Kidney (tissue), 14 donors: ENCODE data around the gene EBF3. TPM values are rescaled to one million over a fixed set of nuclear protein-coding genes. Genes with fewer than 3 reads are reported as not detected.

Source experiments
- DNase-seq, 5 donors: peaks; one replicate each; pipeline ENCODE4 v3.0.0-alpha.2; 2013 to 2020
- FAIRE-seq: peaks from 2 replicates; lab custom pipeline; 2012; peaks lifted over from hg19 to GRCh38; lab: Jason Lieb, UNC
- H3K27ac ChIP-seq, 2 donors: one replicate each; pipeline ENCODE4 v1.7.0; 2013; ENCODE audit warnings: low read depth in 2 of 2, low read length in 2 of 2, inconsistent platforms in 1 of 2
- H3K27me3 ChIP-seq: one replicate; pipeline ENCODE4 v1.7.1; 2013; ENCODE audit warnings: low read length, inconsistent platforms; ENCODE audit not compliant: control insufficient read depth, insufficient read depth
- H3K36me3 ChIP-seq, 3 donors: one replicate each; pipeline versions ENCODE4 v1.7.0 to v1.7.1; 2013; ENCODE audit warnings: low read length in 3 of 3, control low read depth in 1 of 3, inconsistent platforms in 1 of 3; ENCODE audit not compliant: insufficient read depth in 3 of 3, control insufficient read depth in 2 of 3
- H3K4me1 ChIP-seq, 3 donors: one replicate each; pipeline versions ENCODE4 v1.7.0 to v1.7.1; 2013; ENCODE audit warnings: low read length in 3 of 3, inconsistent platforms in 1 of 3, low read depth in 1 of 3; ENCODE audit not compliant: control insufficient read depth in 2 of 3, insufficient read depth in 2 of 3
- H3K4me3 ChIP-seq, 3 donors: one replicate each; pipeline versions ENCODE4 v1.7.0 to v1.8.1; 2013; ENCODE audit warnings: low read length in 3 of 3, control low read depth in 1 of 3, inconsistent platforms in 1 of 3
- H3K9ac ChIP-seq, 3 donors: one replicate each; pipeline versions ENCODE4 v1.7.0 to v1.7.1; 2013; ENCODE audit warnings: low read length in 3 of 3, control low read depth in 1 of 3, inconsistent platforms in 1 of 3
- H3K9me3 ChIP-seq, 3 donors: one replicate each; pipeline versions ENCODE4 v1.7.0 to v1.7.1; 2013; ENCODE audit warnings: low read length in 3 of 3, control low read depth in 1 of 3, inconsistent platforms in 1 of 3; ENCODE audit not compliant: control insufficient read depth in 2 of 3, insufficient read depth in 1 of 3
- intact Hi-C: fragments of 100-400 bp; cut with DNase I; formaldehyde crosslinking; loops from one replicate; pipeline ENCODE4 v1.11.1; 2022
- polyA plus RNA-seq: library from polyadenylated mRNA; stranded (reverse); fragments of 350-450 nt; fragmentation: Illumina TruSeq; extraction: RNeasy Lipid Tissue Mini Kit (QIAGEN cat#74804); gene quantifications from one replicate; pipeline ENCODE4 v1.2.3, GENCODE V29; 2014; ENCODE audit warnings: low read depth, low replicate concordance; ENCODE audit not compliant: insufficient read depth
- total RNA-seq: library from RNA; stranded (reverse); fragmentation: NEBNext Ultra II Directional; extraction: Animal tissue kit (Norgen Biotek cat#: 25700); gene quantifications from one replicate; pipeline ENCODE4 v1.2.1, GENCODE V29; 2021
- TF ChIP-seq, protein P1 (sequence below): IDR thresholded peaks from 3 replicates; pipeline ENCODE4 v1.5.1; 2012; ENCODE audit warnings: mild to moderate bottlenecking, moderate library complexity, borderline replicate concordance; ENCODE audit not compliant: insufficient read depth; ENCODE audit errors: extremely low read depth
- donor health status: control.
- donor health status: control.
- donor health status: control.
- donor health status: control.
- donor health status: control.
- donor health status: DM: yes; HTN: yes; CAD: no.
- donor health status: Normal renal cell carcinoma (clear cell type).

EBF3 gene
- total and polyA plus RNA-seq, 2 donors from 2014 or later, result 0.09 to 0.98 TPM

DNA sequence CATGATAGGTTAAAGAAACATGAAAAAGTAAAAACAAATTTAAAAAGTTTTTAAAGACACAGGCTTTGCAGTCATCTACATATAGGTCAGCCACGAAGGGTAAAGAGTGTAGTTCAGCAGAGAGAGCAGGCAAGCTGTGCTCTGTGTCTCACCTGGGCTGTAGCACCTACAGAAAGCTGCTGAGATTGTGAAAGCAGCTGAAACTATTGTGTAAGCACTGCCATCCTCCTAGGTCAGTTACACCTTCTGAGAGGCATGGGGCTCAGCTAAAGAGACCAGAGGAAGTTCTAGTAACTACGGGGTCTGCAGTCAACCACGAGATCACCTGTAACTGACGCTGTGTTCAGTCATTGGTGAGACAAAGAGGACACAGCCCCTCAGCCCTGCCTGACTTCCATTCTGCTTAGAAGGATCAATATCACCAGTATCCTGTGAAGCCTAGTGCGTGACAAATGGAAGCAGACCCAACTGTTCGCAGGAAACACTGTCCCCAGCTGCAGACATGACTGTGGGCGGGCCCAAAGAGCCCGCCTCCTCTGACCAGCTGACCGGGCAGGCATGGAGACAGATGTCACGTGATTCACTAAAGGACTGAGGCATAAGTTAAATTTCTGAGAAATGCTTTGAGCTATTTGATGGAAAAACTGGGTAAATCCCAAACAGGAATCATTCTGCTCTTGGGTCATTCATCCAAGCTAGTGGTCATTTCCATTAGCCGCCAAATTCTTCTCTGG lies 87.9 kb downstream of the EBF3 start:
- Histone ChIP-seq H3K36me3 (no peaks in the 10 kb centered on the region), H3K4me3 (no peak overlapping the region), H3K9me3 (no peaks in the 10 kb centered on the region), H3K27ac (no peak overlapping the region), H3K4me1 (no peaks in the 10 kb centered on the region), H3K27me3 (peaks cover 3% of the 10 kb centered on the region), H3K9ac (no peak overlapping the region)
- intact Hi-C loops, result no loop called here
- DNase-seq (no peak), FAIRE-seq (no peak)
- TF ChIP-seq, protein P1, sequence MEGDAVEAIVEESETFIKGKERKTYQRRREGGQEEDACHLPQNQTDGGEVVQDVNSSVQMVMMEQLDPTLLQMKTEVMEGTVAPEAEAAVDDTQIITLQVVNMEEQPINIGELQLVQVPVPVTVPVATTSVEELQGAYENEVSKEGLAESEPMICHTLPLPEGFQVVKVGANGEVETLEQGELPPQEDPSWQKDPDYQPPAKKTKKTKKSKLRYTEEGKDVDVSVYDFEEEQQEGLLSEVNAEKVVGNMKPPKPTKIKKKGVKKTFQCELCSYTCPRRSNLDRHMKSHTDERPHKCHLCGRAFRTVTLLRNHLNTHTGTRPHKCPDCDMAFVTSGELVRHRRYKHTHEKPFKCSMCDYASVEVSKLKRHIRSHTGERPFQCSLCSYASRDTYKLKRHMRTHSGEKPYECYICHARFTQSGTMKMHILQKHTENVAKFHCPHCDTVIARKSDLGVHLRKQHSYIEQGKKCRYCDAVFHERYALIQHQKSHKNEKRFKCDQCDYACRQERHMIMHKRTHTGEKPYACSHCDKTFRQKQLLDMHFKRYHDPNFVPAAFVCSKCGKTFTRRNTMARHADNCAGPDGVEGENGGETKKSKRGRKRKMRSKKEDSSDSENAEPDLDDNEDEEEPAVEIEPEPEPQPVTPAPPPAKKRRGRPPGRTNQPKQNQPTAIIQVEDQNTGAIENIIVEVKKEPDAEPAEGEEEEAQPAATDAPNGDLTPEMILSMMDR, result no peak

DNA sequence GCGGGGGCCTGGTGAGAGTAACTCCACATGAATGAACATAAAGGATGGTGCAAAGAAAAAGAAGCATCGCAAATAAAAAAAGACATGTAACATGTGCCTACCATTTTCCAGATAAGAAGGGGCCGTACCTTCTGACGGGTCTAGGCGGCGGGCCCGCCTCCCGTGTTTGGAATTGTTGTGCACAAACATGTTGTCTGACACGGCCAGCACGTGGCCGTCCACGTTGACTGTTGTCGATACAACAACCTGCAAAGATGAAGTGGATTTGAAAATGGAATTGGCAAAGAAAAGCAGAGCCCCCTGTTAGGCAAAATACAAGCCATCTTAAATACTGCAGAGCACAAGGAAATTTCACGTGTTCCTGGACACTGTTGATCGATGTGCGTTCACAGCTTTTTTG lies 90.7 kb downstream of the EBF3 start:
- Histone ChIP-seq H3K9me3 (no peaks in the 10 kb centered on the region), H3K9ac (no peak overlapping the region), H3K27ac (no peak overlapping the region), H3K27me3 (no peaks in the 10 kb centered on the region), H3K4me1 (no peaks in the 10 kb centered on the region), H3K36me3 (no peaks in the 10 kb centered on the region), H3K4me3 (no peak overlapping the region)
- DNase-seq (no peak), FAIRE-seq (no peak)
- TF ChIP-seq, protein P1, result no peak
- intact Hi-C loops, result no loop called here

DNA sequence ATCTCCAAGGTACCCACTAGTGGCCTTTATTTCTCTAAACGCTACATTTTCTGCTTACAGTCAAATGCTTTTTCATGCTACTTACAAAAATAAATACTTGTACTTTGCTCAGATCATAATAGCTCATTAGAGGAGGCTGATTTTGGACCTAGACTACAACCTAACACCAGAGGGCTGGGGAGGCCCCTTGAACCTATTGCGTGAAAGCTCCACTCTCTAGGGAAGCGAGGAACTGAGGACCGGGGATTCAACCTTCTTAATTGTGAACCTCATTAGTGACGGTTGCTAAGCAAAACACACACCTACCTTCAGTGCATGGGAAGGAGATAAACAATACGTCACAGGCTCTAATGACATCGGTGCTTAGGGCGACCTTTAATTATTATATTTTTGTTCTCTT lies 92.1 kb downstream of the EBF3 start:
- Histone ChIP-seq H3K4me1 (no peaks in the 10 kb centered on the region), H3K27me3 (no peaks in the 10 kb centered on the region), H3K27ac (no peak overlapping the region), H3K9ac (no peak overlapping the region), H3K9me3 (no peaks in the 10 kb centered on the region), H3K4me3 (no peak overlapping the region), H3K36me3 (no peaks in the 10 kb centered on the region)
- TF ChIP-seq, protein P1, result no peak
- FAIRE-seq (no peak), DNase-seq (no peak)
- intact Hi-C loops, result no loop called here
